HepG2 (cell line): Measurements from ENCODE around the gene CERT1.

ENCODE experiments used
- EP300 ChIP-seq, 3 experiments: sonication (generic) in 1 of 3; formaldehyde crosslinking in 1 of 3; IDR thresholded peaks; 2 replicates each; pipeline versions ENCODE4 v1.5.1 to v1.6.1; 2011 to 2020; ENCODE audit warnings: low read depth in 2 of 3, low read length in 2 of 3, borderline replicate concordance in 1 of 3, improper control_type of control experiment in 1 of 3, mild to moderate bottlenecking in 1 of 3, missing genetic modification reagents in 1 of 3, moderate library complexity in 1 of 3
- KAT2B ChIP-seq: fragments of 150-350 bp; IDR thresholded peaks from 2 replicates; pipeline ENCODE4 v1.6.1; 2014; ENCODE audit warnings: low read depth, low read length, borderline replicate concordance
- NR2F6 ChIP-seq, 2 experiments: IDR thresholded peaks; 2 replicates each; pipeline ENCODE4 v1.6.1; 2016; ENCODE audit warnings: antibody characterized with exemption in 1 of 2, mild to moderate bottlenecking in 1 of 2
- POLR2AphosphoS5 ChIP-seq: IDR thresholded peaks from 2 replicates; pipeline ENCODE4 v1.6.1; 2012; ENCODE audit warnings: low read depth, low read length
- ZNF773 ChIP-seq: sonication (generic); formaldehyde crosslinking; IDR thresholded peaks from 2 replicates; pipeline ENCODE4 v1.4.0; 2020; ENCODE audit warnings: missing genetic modification reagents, borderline replicate concordance
- TF ChIP-seq, protein P1 (sequence below): sonication (generic); formaldehyde crosslinking; IDR thresholded peaks from 2 replicates; pipeline ENCODE4 v1.5.0; 2020; ENCODE audit warnings: mild to moderate bottlenecking, missing genetic modification reagents, moderate library complexity

DNA sequence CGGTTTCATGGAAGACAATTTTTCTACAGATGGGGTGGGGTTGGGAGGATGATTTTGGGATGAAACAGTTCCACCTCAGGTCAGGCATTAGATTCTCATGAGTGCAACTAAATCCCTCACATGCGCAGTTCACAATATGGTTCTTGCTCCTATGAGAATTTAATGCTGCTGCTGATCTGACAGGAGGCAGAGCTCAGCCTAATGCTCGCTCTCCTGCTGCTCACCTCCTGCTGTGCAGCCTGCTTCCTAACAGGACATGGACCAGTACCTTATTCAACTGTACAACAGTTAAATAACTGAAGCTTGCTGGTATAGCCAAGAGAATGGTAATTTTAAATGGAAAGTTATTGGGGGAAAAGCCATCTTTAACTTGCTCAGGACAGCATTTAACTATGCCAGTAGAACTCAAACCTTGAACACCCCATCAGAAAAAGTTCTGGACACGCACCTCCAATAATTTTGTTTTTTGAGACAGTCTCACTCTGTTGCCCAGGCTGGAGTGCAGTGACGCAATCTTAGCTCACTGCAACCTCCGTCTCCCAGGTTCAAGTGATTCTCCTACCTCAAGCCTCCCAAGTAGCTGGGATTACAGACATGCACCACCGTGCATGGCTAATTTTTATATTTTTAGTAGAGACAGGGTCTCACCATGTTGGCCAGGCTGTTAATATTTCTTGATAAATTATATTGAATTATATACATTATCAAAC is 146.7 kb downstream of the CERT1 start:
- TF ChIP-seq NR2F6 (IDR thresholded peaks at IDR 0.05) (no peak), NR2F6 (CRISPR knock-in tag; IDR thresholded peaks at IDR 0.05) (no peak), POLR2AphosphoS5 (no peak; the same call in 1 of the 2 replicates), EP300 (IDR thresholded peaks at IDR 0.05; ENCODE audit: low read depth in 2 of 2, low read length in 2 of 2) (no peak), EP300 (CRISPR knock-in tag; IDR thresholded peaks at IDR 0.05; ENCODE audit: borderline replicate concordance) (no peak), ZNF773 (no peak), KAT2B (no peak)
- TF ChIP-seq, protein P1, sequence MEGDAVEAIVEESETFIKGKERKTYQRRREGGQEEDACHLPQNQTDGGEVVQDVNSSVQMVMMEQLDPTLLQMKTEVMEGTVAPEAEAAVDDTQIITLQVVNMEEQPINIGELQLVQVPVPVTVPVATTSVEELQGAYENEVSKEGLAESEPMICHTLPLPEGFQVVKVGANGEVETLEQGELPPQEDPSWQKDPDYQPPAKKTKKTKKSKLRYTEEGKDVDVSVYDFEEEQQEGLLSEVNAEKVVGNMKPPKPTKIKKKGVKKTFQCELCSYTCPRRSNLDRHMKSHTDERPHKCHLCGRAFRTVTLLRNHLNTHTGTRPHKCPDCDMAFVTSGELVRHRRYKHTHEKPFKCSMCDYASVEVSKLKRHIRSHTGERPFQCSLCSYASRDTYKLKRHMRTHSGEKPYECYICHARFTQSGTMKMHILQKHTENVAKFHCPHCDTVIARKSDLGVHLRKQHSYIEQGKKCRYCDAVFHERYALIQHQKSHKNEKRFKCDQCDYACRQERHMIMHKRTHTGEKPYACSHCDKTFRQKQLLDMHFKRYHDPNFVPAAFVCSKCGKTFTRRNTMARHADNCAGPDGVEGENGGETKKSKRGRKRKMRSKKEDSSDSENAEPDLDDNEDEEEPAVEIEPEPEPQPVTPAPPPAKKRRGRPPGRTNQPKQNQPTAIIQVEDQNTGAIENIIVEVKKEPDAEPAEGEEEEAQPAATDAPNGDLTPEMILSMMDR = no peak
